CD4-positive, alpha-beta T cell (primary cell): Measurements from ENCODE around the gene IL13RA1. TPM values are rescaled to one million over a fixed set of nuclear protein-coding genes. Genes with fewer than 3 reads are reported as not detected.

Experiments
- ATAC-seq: fragments of 200-7000 bp; cut with Tn5 transposase; one replicate; pipeline ENCODE4 v1.10.0; 2022; ENCODE audit warnings: mild to moderate bottlenecking; ENCODE audit not compliant: poor library complexity
- CTCF ChIA-PET: fragments of 350-600 bp; sonication (Branson Sonifier 250); formaldehyde crosslinking; loops from one replicate; lab custom pipeline; 2021; ENCODE audit warnings: antibody characterized with exemption, inconsistent platforms; lab: Charles Lee
- POLR2A ChIA-PET: fragments of 350-600 bp; sonication (Branson Sonifier 250); formaldehyde crosslinking; loops from one replicate; lab custom pipeline; 2021; ENCODE audit warnings: antibody characterized with exemption, inconsistent platforms; lab: Charles Lee
- DNase-seq, 14 experiments: peaks; one replicate each; pipeline ENCODE4 v3.0.0-alpha.2; 2013 to 2020; ENCODE audit warnings: mixed read lengths in 2 of 14
- H3K27ac ChIP-seq, 2 donors: one replicate each; pipeline versions ENCODE4 v1.5.1 to v1.7.0; 2013; ENCODE audit warnings: low read length in 2 of 2, low read depth in 1 of 2, mild to moderate bottlenecking in 1 of 2
- H3K27me3 ChIP-seq, 2 experiments: 1 replicate in 1 of 2; 2 replicates in 1 of 2; pipeline versions ENCODE4 v1.6.1 to v1.7.0; 2013; ENCODE audit warnings: low read length in 2 of 2, control low read depth in 1 of 2, mild to moderate bottlenecking in 1 of 2, moderate library complexity in 1 of 2; ENCODE audit not compliant: insufficient read depth in 2 of 2, control insufficient read depth in 1 of 2
- H3K36me3 ChIP-seq: one replicate; pipeline ENCODE4 v1.6.1; 2013; ENCODE audit warnings: low read length, control low read depth; ENCODE audit not compliant: insufficient read depth
- H3K4me1 ChIP-seq: one replicate; pipeline ENCODE4 v1.6.1; 2013; ENCODE audit warnings: low read length, control low read depth; ENCODE audit not compliant: insufficient read depth
- H3K4me3 ChIP-seq: one replicate; pipeline ENCODE4 v1.5.1; 2013; ENCODE audit warnings: mild to moderate bottlenecking, low read length, moderate library complexity
- H3K9me3 ChIP-seq, 2 experiments: 1 replicate in 1 of 2; 2 replicates in 1 of 2; pipeline versions ENCODE4 v1.6.1 to v1.7.0; 2013; ENCODE audit warnings: low read length in 2 of 2, mild to moderate bottlenecking in 2 of 2, control low read depth in 1 of 2, moderate library complexity in 1 of 2; ENCODE audit not compliant: control insufficient read depth in 1 of 2, insufficient read depth in 1 of 2
- H3K27ac Mint-ChIP-seq: one replicate; pipeline ENCODE4 v1.8.0; 2020; ENCODE audit warnings: mixed read lengths
- H3K27me3 Mint-ChIP-seq: one replicate; pipeline ENCODE4 v1.8.0; 2021; ENCODE audit warnings: mixed read lengths
- H3K36me3 Mint-ChIP-seq: one replicate; pipeline ENCODE4 v1.8.0; 2021; ENCODE audit warnings: low read depth, mixed read lengths
- H3K4me1 Mint-ChIP-seq: one replicate; pipeline ENCODE4 v1.8.0; 2021; ENCODE audit warnings: low read depth, mixed read lengths
- H3K4me3 Mint-ChIP-seq: one replicate; pipeline ENCODE4 v1.8.0; 2020; ENCODE audit warnings: mild to moderate bottlenecking, mixed read lengths
- H3K9me3 Mint-ChIP-seq: one replicate; pipeline ENCODE4 v1.8.0; 2020; ENCODE audit warnings: mixed read lengths
- CTCF ChIP-seq: fragments of 200-600 bp; IDR thresholded peaks from one replicate; pipeline ENCODE4 v1.8.0; 2022; ENCODE audit warnings: antibody characterized with exemption, mild to moderate bottlenecking
- intact Hi-C, 2 experiments: fragments of 100-400 bp; cut with DNase I in 1 of 2; cut with micrococcal nuclease in 1 of 2; formaldehyde crosslinking; loops; one replicate each; pipeline versions ENCODE4 v1.15.1 to v1.9.0; 2023 to 2025; cut with DNase I, micrococcal nuclease
- total RNA-seq, 174 experiments: library from RNA in 2 of 174; stranded (reverse) in 2 of 174; gene quantifications; one replicate each; pipeline ENCODE4 v1.2.3 and lab custom pipeline; 2021 to 2026

IL13RA1 gene
- total RNA-seq, 2 experiments from 2014 or later = 0.69 to 0.78 TPM

GRCh38 chrX:118685393-118685792 is 42.0 kb upstream of the IL13RA1 start:
- Mint-ChIP-seq H3K36me3 (peaks cover 71% of the 10 kb centered on the region), H3K27ac (no peak overlapping the region), H3K4me1 (no peaks in the 10 kb centered on the region), H3K4me3 (no peak overlapping the region), H3K9me3 (no peaks in the 10 kb centered on the region), H3K27me3 (no peaks in the 10 kb centered on the region)
- intact Hi-C loops = no loop called here
- Histone ChIP-seq H3K9me3 (no peaks in the 10 kb centered on the region), H3K27me3 (no peaks in the 10 kb centered on the region), H3K27ac (no peak overlapping the region), H3K4me1 (no peaks in the 10 kb centered on the region), H3K36me3 (peaks cover 61% of the 10 kb centered on the region), H3K4me3 (no peak overlapping the region)
- ATAC-seq (no peak), DNase-seq (no peak)
- TF ChIP-seq CTCF = no peak
- CTCF ChIA-PET = no interaction called here
- POLR2A ChIA-PET = no interaction called here

GRCh38 chrX:118688935-118689334 is 38.5 kb upstream of the IL13RA1 start:
- ChIA-PET CTCF (no interaction called here), POLR2A (no interaction called here)
- Histone ChIP-seq H3K4me1 (no peaks in the 10 kb centered on the region), H3K36me3 (peaks cover 28% of the 10 kb centered on the region), H3K27ac (no peak overlapping the region), H3K4me3 (no peak overlapping the region), H3K9me3 (no peaks in the 10 kb centered on the region), H3K27me3 (no peaks in the 10 kb centered on the region)
- ATAC-seq = no peak
- no peaks in the 10 kb centered on the region for H3K9me3 Mint-ChIP-seq
- H3K4me1 Mint-ChIP-seq = no peaks in the 10 kb centered on the region
- H3K36me3 Mint-ChIP-seq = peaks cover 46% of the 10 kb centered on the region
- intact Hi-C loops = no loop called here
- no peaks in the 10 kb centered on the region for H3K27me3 Mint-ChIP-seq
- no peak for TF ChIP-seq CTCF
- no peak for DNase-seq
- no peak overlapping the region for H3K4me3 Mint-ChIP-seq
- H3K27ac Mint-ChIP-seq = no peak overlapping the region

- Histone ChIP-seq H3K4me1 (no peaks in the 10 kb centered on the region), H3K9me3 (no peaks in the 10 kb centered on the region), H3K36me3 (peaks cover 8% of the 10 kb centered on the region), H3K4me3 (no peak overlapping the region), H3K27ac (no peak overlapping the region), H3K27me3 (no peaks in the 10 kb centered on the region)
- H3K27me3 Mint-ChIP-seq = no peaks in the 10 kb centered on the region
- ATAC-seq (no peak), DNase-seq (no peak)
- no peaks in the 10 kb centered on the region for H3K4me1 Mint-ChIP-seq
- intact Hi-C loops = no loop called here
- no peak overlapping the region for H3K27ac Mint-ChIP-seq
- no peak overlapping the region for H3K4me3 Mint-ChIP-seq
- CTCF ChIA-PET = no interaction called here
- no peak for TF ChIP-seq CTCF
- H3K36me3 Mint-ChIP-seq = peaks cover 20% of the 10 kb centered on the region
- POLR2A ChIA-PET = no interaction called here
- H3K9me3 Mint-ChIP-seq = no peaks in the 10 kb centered on the region
Observed at GRCh38 chrX:118693843-118694242, 33.6 kb upstream of the IL13RA1 start.
